Measurements from ENCODE around the gene DNAH14. TPM values are rescaled to one million over a fixed set of nuclear protein-coding genes. Genes with fewer than 3 reads are reported as not detected.
"Not testable (repeated sequence)": the region's sequence is repeated elsewhere in the genome, so short reads cannot be mapped to it uniquely, and the experiment has no call there.

The DNAH14 gene
- total and polyA plus RNA-seq, 2 of the 4 experiments (the other 2 are of a cell fraction), result 2.7 to 3.6 TPM

DNA sequence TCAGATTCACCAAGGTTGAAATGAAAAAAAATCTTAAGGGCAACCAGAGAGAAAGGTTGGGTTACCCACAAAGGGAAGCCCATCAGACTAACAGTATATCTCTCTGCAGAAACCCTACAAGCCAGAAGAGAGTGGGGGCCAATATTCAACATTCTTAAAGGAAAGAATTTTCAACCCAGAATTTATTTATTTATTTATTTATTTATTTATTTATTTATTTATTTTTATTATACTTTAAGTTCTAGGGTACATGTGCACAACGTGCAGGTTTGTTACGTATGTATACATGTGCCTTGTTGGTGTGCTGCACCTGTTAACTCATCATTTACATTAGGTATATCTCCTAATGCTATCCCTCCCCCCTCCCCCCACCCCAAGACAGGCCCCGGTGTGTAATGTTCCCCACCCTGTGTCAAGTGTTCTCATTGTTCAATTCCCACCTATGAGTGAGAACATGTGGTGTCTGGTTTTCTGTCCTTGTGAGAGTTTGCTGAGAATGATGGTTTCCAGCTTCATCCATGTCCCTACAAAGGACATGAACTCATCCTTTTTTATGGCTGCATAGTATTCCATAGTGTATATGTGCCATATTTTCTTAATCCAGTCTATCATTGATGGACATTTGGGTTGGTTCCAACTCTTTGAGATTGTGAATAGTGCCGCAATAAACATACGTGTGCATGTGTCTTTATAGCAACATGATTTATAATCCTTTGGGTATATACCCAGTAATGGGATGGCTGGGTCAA is 282.4 kb downstream of the DNAH14 start:
- ATAC-seq (ENCODE audit: low read depth); H3K18ac ChIP-seq (ENCODE audit: low read depth, low read length); H3K4ac ChIP-seq (ENCODE audit: low read depth, low read length); H3K23ac ChIP-seq (ENCODE audit: low read depth, low read length); H4K20me1 ChIP-seq (ENCODE audit: insufficient read depth, low read length); H2AK5ac ChIP-seq (ENCODE audit: low read depth, low read length); H3K56ac ChIP-seq (ENCODE audit: extremely low read depth, insufficient read depth, low read length); H3K27me3 ChIP-seq (ENCODE audit: control insufficient read depth, insufficient read depth, low read length); H2BK15ac ChIP-seq (ENCODE audit: low read depth, low read length); in situ Hi-C loops (cut with MboI; ENCODE audit: low sequenced_read_pairs); H4K8ac ChIP-seq (ENCODE audit: low read depth in 2 of 2, low read length in 2 of 2); CTCF ChIA-PET; intact Hi-C loops (cut with micrococcal nuclease); BruUV-seq (replicated peaks); H3K79me1 ChIP-seq (ENCODE audit: low read depth in 1 of 2, low read length in 2 of 2); H2AFZ ChIP-seq (replicated peaks; ENCODE audit: low read length, poor library complexity); H2AK9ac ChIP-seq (replicated peaks; ENCODE audit: low read depth, low read length, poor library complexity); H3K9me3 ChIP-seq (ENCODE audit: control insufficient read depth, insufficient read depth, low read length); H2BK5ac ChIP-seq (ENCODE audit: low read depth, low read length, poor library complexity, severe bottlenecking); H3K27ac ChIP-seq (ENCODE audit: insufficient read depth, low read length); H3K4me1 ChIP-seq (ENCODE audit: control insufficient read depth, insufficient read depth, low read length); H3K14ac ChIP-seq (replicated peaks; ENCODE audit: low read depth, low read length); H3K36me3 ChIP-seq (ENCODE audit: control insufficient read depth, insufficient read depth, low read length); H3K9me1 ChIP-seq (ENCODE audit: insufficient read depth, low read length); H3K9ac ChIP-seq (ENCODE audit: low read depth, low read length); H3K4me3 ChIP-seq (ENCODE audit: insufficient read depth, low read depth, low read length); H4K5ac ChIP-seq (ENCODE audit: low read depth, low read length); dilution Hi-C loops (cut with HindIII; ENCODE audit: low sequenced_read_pairs, unreplicated experiment); H4K91ac ChIP-seq (ENCODE audit: insufficient read depth, low read depth, low read length); H2BK120ac ChIP-seq (ENCODE audit: low read depth, low read length); H2BK20ac ChIP-seq (ENCODE audit: low read depth, low read length); H3K4me2 ChIP-seq (ENCODE audit: low read depth, low read length); DNase-seq; POLR2A ChIA-PET (ENCODE audit: unreplicated experiment): not testable (repeated sequence)
- WGBS, 2 experiments (ENCODE audit: extremely low coverage in 2 of 2, insufficient read length in 1 of 2), result no CpG with 5 or more reads among the region's 5 CpGs

Data from IMR-90 (cell line).